GM19043 (cell line): ENCODE data around the gene TBC1D16.

Experiments
- ATAC-seq: cut with Tn5 transposase; IDR thresholded peaks from one replicate; pipeline ENCODE4 v1.9.1; 2021; ENCODE audit warnings: low read depth; ENCODE audit not compliant: unreplicated experiment

TBC1D16 gene

DNA sequence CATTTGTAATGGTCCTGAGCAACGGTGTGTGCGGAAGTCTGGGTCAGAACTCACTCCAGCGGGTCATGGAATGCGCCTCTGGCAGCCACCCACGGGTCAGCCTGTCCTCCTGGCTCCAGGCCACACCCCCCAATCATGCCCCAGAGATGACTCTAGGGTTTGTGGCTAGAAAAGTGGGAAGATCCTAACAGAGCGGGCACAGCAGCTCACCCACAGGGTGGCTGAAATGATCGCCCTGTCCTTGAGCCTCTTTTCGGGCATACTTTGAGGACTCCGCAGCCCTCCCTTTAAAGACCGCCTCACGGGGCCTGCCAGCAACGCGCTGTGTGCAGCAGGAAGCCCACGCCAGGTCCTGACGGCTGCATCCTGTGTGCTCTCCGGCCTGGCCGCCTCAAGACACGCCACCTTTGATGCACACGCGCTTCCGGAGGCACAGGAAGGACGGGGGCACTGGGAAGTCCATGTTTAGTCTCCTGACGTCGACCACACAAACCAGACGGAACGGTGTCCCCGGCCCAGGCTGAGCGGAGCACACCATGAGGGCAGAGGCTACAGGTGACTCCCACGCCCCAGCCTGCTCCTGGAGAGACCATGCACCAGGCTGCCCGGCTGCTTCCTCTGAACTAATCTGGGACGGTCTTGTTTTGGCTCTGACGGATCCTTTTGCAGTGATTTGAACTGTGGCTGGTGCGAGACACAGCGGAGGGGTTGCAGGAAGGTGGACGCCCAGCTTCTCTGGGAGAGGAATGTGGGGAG lies 92.9 kb downstream of the TBC1D16 start:
- no peak for ATAC-seq

GRCh38 chr17:79942011-79942405 lies 93.7 kb downstream of the TBC1D16 start:
- ATAC-seq: no peak

- no peak for ATAC-seq
Measured at GRCh38 chr17:79941088-79942010, 94.3 kb downstream of the TBC1D16 start.

GRCh38 chr17:79940459-79941087 lies 95.1 kb downstream of the TBC1D16 start:
- no peak for ATAC-seq

DNA sequence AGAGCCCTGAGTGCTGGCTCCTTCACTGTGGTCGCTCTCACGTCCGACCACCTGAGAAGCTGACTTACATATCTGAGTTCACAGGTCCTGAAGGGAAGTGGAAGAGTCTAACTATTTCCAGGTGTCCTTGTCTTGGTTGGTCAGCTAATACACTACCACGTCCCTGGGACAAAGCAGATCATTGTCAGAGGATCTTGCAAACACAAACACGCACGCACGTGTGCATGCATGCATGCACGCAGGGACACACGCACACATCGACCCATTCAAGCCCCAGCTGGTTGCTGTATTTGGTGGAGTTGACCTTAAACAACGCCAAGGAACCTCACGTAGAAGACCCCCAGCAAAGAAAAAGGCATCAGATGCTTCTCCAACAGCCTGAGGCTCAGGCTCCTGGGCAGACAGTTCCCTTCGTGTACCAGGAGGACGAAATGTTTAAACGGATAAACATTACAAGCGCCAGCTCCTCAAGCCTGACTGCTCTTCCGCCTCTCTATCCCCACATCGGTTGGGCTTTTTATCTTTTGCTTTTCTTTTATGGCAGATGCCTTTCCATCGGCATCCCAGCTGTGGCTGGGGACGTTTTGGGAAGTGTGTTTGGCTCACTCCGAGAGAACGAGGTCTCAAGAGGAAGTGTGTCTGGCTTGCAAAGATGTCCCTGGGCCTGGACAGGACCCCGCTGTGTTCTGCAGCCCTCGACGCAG lies 95.8 kb downstream of the TBC1D16 start:
- ATAC-seq: no peak

GRCh38 chr17:79939094-79939435 lies 96.6 kb downstream of the TBC1D16 start:
- ATAC-seq: no peak

DNA sequence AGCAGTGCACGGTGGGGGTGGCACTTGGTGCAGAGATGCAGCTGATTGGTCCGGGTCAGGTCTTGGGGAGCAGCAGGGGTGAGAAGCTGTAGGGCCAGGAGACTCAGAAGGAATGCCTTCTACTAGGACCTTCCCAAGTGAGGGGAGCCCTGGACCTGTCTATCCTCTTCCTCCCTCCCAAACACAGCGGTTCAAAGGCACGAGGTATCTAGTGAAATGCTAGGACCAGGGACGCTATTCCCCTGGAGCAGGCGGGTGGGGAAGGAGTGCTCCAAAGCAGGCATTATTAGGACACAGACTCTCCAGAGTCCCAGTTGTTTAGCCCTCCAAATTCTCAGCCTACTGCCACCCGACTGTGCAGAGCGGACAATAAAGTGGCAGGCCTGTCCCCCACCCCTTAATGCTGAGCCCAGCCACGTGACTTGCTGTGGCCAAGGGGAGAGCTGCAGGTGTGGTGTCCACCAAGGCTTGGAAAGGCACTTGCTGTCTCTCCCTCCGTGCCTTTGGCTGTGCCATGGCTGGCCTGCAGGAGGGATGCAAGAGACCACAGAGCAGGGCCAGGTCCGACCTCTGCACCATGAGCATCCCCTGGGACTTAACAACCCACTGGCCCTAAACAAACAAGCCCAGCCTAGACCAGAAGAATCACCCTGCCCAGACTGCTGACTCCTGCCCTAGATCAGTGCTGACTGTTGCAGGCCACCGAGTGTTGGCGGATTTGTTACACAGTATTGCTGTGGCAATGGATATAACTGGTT lies 97.2 kb downstream of the TBC1D16 start:
- ATAC-seq: no peak

DNA sequence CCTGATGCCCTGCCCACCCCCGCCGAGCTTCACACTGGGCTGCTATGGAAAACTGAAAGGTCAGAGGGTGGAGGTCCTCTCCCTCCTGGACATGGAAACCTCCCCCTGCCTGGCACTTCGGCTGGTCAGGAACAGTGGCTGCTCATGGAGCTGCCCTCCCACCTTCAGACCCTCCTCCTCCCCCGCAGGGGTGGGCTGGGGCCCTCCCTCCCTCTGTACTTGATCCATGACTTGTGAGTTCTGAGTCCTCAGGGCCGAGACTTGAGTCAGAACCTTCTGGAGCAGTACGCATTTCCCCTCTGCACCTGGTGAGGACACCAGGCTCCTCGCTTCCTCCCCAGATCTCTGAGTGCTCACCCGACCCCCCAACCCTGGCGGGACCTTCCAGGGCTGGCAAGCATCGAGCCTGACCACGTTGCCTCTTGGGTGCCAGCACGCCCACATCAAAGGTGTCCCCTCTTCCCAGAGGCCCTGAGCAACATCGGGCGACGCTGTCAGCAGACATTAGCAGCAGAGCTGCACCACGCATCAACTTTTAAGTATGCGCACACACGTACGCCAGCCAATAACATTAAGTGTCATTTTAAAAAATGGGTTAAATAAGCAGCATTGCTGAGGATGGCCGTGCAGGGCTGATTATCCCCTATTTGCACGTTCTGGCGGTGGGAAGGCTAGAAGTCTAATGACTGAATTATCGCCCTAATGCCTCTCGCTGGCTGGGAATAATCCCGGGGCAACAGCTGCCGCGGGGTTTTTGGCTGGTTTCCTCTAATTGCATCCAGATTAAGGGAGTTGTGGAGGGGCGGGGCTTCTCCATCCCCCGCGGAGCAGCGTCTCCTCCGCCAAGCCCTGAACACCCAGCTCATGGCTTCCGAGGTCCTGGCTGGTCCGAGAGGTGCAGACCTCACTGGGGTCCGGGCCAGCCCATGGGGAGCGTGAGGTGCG lies 98.0 kb downstream of the TBC1D16 start:
- no peak for ATAC-seq

DNA sequence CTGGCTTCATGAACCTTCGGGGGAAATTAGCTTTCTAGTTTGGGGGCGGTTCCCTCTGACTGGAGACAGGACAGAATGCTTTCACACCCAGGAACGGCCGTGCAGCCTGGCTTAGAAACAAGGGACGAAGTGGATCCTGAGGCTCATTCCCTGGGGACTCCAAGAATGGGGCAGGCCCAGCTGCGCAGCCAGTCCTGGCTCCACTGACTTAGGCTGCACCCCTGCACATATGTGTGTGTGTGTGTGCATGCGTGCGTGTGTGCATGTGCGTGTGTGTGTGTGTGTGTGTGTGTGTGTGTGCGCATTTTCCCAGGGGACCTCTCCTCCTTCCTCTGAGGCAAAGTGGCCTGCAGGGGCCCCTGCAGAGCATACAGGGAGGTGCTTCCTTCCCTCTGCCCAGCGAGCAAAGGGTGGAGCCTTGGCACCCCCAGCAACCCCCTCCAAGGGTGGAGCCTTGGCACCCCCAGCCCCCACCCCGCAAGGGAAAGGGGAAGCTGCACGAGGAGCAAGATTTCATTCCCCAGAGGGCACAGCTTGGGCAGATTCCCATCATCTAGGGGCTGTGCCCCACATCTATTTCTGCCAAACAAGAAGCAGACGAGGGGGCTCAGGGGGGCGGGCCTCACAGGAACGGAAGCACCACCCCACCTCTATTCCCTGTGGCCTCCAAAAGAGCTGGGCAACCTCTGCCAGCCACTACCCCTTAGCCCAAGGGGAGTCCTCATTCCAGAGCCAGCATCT lies 98.9 kb downstream of the TBC1D16 start:
- ATAC-seq: no peak

DNA sequence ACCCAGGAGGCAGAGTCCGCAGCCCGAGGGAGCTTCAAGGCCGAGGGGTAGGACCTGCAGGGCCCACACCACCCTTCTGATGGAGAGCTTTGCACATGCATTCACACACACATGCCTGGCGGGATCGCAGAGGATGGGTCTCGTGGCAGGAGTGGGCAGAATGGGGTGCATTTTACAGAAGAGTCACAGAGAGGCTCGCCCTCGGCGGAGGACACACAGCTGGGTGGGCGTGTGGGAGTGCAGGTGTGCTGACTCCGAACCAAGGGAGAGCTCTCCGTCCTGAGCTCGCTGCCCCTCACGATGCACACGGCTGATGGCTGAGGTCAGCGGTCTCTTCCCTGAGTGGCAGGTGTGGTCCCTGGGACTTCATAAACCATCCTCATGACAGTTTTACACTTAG lies 99.6 kb downstream of the TBC1D16 start:
- ATAC-seq: no peak

- ATAC-seq: no peak
Measured at GRCh38 chr17:79935197-79935885, 100.3 kb downstream of the TBC1D16 start.

DNA sequence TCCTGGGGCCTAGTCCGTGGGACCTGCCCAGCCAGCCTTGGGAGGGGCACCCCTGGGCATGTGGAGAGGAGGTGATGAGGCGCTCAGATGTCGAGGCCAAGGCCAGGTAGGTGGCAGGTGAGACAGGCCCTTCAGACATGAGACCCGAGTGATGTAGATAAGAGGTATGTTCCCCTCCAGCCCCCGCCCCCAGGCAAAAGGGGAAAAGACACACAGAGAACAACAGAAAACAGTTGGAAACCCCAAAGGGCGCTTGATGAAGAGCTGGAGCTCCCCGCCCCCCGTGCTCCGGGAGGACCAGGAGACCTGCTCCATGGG lies 101.1 kb downstream of the TBC1D16 start:
- ATAC-seq: no peak

DNA sequence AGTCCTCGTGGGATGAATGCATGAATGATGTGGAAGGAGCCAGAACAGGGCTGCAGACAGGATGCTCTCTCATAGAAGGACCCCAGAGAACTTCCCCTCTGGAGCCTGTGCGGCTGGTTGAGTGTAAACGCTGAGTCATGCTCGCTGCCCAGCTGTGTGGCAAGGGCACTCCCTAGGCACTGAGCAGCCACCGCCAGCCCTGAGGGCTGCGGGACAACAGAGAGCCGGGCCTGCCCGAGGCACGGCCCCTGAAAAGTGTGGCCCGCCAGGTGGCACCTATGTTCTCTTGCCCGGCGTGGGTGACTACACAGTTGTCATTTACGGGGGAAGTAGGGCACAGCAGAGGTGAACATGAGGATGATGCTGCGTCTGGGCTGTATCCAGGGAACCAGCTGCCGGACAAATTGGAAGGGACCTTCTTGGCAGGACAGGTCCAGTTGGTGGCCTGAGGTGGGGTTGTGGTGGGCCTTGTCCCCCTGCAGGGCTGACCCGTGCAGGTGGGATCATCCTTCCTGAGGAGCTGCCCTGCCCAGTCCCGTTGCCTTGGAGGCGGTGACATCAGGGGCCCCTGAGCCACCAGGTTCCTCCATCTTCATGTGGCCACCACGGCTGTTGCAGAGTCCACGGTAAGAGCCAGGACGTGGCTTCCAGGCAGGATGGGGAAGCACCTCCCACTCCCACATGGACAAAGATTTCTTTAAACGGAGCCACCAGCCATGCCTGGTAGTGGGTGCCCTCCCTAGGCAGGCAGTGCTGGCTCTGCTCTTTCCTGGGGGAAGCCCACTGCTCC lies 101.6 kb downstream of the TBC1D16 start:
- ATAC-seq: no peak

GRCh38 chr17:79932451-79933306 lies 103.0 kb downstream of the TBC1D16 start:
- no peak for ATAC-seq

DNA sequence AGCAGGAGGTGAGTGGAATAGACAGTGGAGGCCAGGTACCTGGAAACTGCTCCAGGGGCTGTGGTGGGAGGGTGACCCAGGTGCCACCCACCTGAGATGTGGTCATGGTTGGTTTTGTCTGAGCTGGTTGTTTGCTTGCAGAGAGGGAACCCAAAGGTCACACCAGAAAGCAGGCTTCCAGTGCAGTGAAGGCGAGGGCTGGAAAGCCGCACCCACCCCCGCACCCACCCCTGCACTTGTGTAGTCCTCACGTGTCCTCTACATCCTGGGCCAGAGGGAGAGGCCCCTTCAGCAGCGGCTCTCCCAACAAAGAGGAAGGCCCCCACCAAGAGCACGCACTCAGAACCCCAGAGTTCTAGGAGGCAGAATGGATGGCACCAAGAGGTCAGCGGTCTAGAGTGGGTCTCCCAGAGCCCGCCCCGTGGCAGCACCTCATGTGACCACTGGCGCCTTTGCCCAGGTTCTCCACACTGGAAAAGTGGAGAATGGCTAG lies 103.8 kb downstream of the TBC1D16 start:
- no peak for ATAC-seq
